A549 (cell line): ENCODE data around the gene ABCA1. TPM values are rescaled to one million over a fixed set of nuclear protein-coding genes. Genes with fewer than 3 reads are reported as not detected.

Source experiments
- ATAC-seq, 2 experiments: fragments of 200-7000 bp in 1 of 2; fragments of >200 bp in 1 of 2; cut with Nextera tagmentation in 1 of 2; cut with Tn5 transposase in 1 of 2; 3 replicates each; pipeline versions ENCODE4 v1.8.0 to v1.9.1; 2018 to 2020; ENCODE audit warnings: mild to moderate bottlenecking in 1 of 2, moderate library complexity in 1 of 2
- CTCF ChIA-PET: fragments of 300-600 bp; sonication (Branson Sonifier 250); formaldehyde crosslinking; extraction: SDS; loops from one replicate; lab custom pipeline; 2021; ENCODE audit warnings: antibody characterized with exemption, inconsistent platforms; lab: Yijun Ruan, JAX
- POLR2A ChIA-PET: fragments of 350-600 bp; formaldehyde crosslinking; extraction: SDS; loops from one replicate; lab custom pipeline; 2021; ENCODE audit warnings: antibody characterized with exemption, inconsistent platforms; lab: Yijun Ruan, JAX
- DNase-seq, 2 experiments: peaks; one replicate each; pipeline versions ENCODE4 v3.0.0 to v3.0.0-alpha.2; 2011 to 2016; ENCODE audit warnings: low read depth in 1 of 2, low spot score in 1 of 2
- FAIRE-seq: peaks from 2 replicates; lab custom pipeline; 2011; peaks lifted over from hg19 to GRCh38; lab: Jason Lieb, UNC
- H3K27ac ChIP-seq, 2 experiments: fragments of >200 bp; sonication (Bioruptor Twin); formaldehyde crosslinking; 3 replicates each; pipeline ENCODE4 v1.5.1; 2016 to 2017
- H3K4me1 ChIP-seq: fragments of >200 bp; sonication (Bioruptor Twin); formaldehyde crosslinking; 3 replicates; pipeline ENCODE4 v1.6.1; 2016
- H3K4me2 ChIP-seq: fragments of >200 bp; sonication (Bioruptor Twin); formaldehyde crosslinking; 3 replicates; pipeline ENCODE4 v1.6.1; 2016
- H3K4me3 ChIP-seq: fragments of >200 bp; sonication (Bioruptor Twin); formaldehyde crosslinking; 3 replicates; pipeline ENCODE4 v1.5.1; 2016
- H3K9me3 ChIP-seq: fragments of >200 bp; sonication (Bioruptor Twin); formaldehyde crosslinking; 3 replicates; pipeline ENCODE4 v1.6.1; 2016
- CBX2 ChIP-seq: fragments of 200-600 bp; sonication (generic); IDR thresholded peaks from 2 replicates; pipeline ENCODE4 v1.6.1; 2016; ENCODE audit warnings: low read depth, mild to moderate bottlenecking, borderline replicate concordance
- CBX8 ChIP-seq: fragments of 200-600 bp; sonication (generic); IDR thresholded peaks from 2 replicates; pipeline ENCODE4 v1.6.1; 2016
- CEBPB ChIP-seq, 2 experiments: fragments of >200 bp in 1 of 2; sonication (Bioruptor Twin) in 1 of 2; formaldehyde crosslinking in 1 of 2; IDR thresholded peaks; 2 replicates each; pipeline ENCODE4 v1.6.1; 2012 to 2016
- CHD2 ChIP-seq: fragments of 150-350 bp; IDR thresholded peaks from 2 replicates; pipeline ENCODE4 v1.6.1; 2014; ENCODE audit warnings: low read length; ENCODE audit not compliant: partially characterized antibody
- CHD4 ChIP-seq: fragments of 200-600 bp; sonication (generic); IDR thresholded peaks from 2 replicates; pipeline ENCODE4 v1.6.1; 2016; ENCODE audit warnings: antibody characterized with exemption, mild to moderate bottlenecking, borderline replicate concordance
- ELK1 ChIP-seq: fragments of 150-350 bp; IDR thresholded peaks from 2 replicates; pipeline ENCODE4 v1.6.1; 2014; ENCODE audit warnings: low read depth, mild to moderate bottlenecking, low read length
- FOSL2 ChIP-seq, 2 experiments: fragments of 450-650 bp in 1 of 2; fragments of >200 bp in 1 of 2; sonication (Bioruptor Twin) in 1 of 2; formaldehyde crosslinking; IDR thresholded peaks; 2 replicates each; pipeline versions ENCODE4 v1.5.0 to v1.6.1; 2016 to 2020; ENCODE audit warnings: mild to moderate bottlenecking in 1 of 2, moderate library complexity in 1 of 2
- GATA3 ChIP-seq: IDR thresholded peaks from 2 replicates; pipeline ENCODE4 v1.6.1; 2012; ENCODE audit warnings: borderline replicate concordance
- HDAC2 ChIP-seq: fragments of 200-600 bp; sonication (generic); IDR thresholded peaks from 2 replicates; pipeline ENCODE4 v1.6.1; 2016
- HMGXB4 ChIP-seq: fragments of 250-450 bp; sonication (Bioruptor Pico); IDR thresholded peaks from 2 replicates; pipeline ENCODE4 v1.5.0; 2021; ENCODE audit warnings: mild to moderate bottlenecking, moderate library complexity, borderline replicate concordance
- HOXB13 ChIP-seq: fragments of 250-450 bp; sonication (Bioruptor Pico); IDR thresholded peaks from 2 replicates; pipeline ENCODE4 v1.5.0; 2020; ENCODE audit warnings: low read depth, mild to moderate bottlenecking, moderate library complexity
- HOXB5 ChIP-seq: fragments of 250-450 bp; sonication (Bioruptor Pico); IDR thresholded peaks from 2 replicates; pipeline ENCODE4 v1.5.0; 2020; ENCODE audit warnings: mild to moderate bottlenecking, moderate library complexity
- JUNB ChIP-seq: fragments of >200 bp; sonication (Bioruptor Twin); formaldehyde crosslinking; IDR thresholded peaks from 2 replicates; pipeline ENCODE4 v1.6.1; 2016
- KDM5A ChIP-seq: fragments of 200-600 bp; sonication (generic); IDR thresholded peaks from 2 replicates; pipeline ENCODE4 v1.6.1; 2016; ENCODE audit warnings: antibody characterized with exemption, mild to moderate bottlenecking
- RARB ChIP-seq: fragments of 250-450 bp; sonication (Bioruptor Pico); IDR thresholded peaks from 2 replicates; pipeline ENCODE4 v1.8.0; 2021; ENCODE audit warnings: mild to moderate bottlenecking, moderate library complexity
- RCOR1 ChIP-seq: fragments of 150-350 bp; IDR thresholded peaks from 2 replicates; pipeline ENCODE4 v1.6.1; 2014; ENCODE audit warnings: antibody characterized with exemption, low read length, low read depth
- RFX5 ChIP-seq: fragments of 450-650 bp; IDR thresholded peaks from 2 replicates; pipeline ENCODE4 v1.7.1; 2014; ENCODE audit warnings: antibody characterized with exemption, mild to moderate bottlenecking, moderate library complexity
- SREBF2 ChIP-seq: fragments of 450-650 bp; IDR thresholded peaks from 2 replicates; pipeline ENCODE4 v1.6.1; 2014; ENCODE audit warnings: mild to moderate bottlenecking, moderate library complexity
- TP53 ChIP-seq: fragments of 250-450 bp; sonication (Bioruptor Pico); IDR thresholded peaks from 2 replicates; pipeline ENCODE4 v1.5.0; 2021; ENCODE audit warnings: mild to moderate bottlenecking, moderate library complexity
- ZNF302 ChIP-seq: fragments of 250-450 bp; sonication (Bioruptor Pico); IDR thresholded peaks from 2 replicates; pipeline ENCODE4 v1.9.0; 2021; ENCODE audit warnings: inconsistent platforms, mild to moderate bottlenecking, moderate library complexity
- WGBS: methylation state at CpG from one replicate; pipeline ENCODE4 v1.1.6; 2017; ENCODE audit errors: missing lambda C conversion rate; 5-methylcytosine and 5-hydroxymethylcytosine counted together
- polyA plus RNA-seq, 4 experiments: library from polyadenylated mRNA; depleted of rRNA in 3 of 4; stranded (reverse); fragments of >200 nt; fragmentation: RNase III in 1 of 4; extraction: RNeasy Plus Mini Kit Qiagen cat#74134 plus additional on column Dnase treatment in 1 of 4; gene quantifications; 2 replicates in 3 of 4; 3 replicates in 1 of 4; pipeline ENCODE4 v1.2.3, GENCODE V29; 2011 to 2017
- TF ChIP-seq, protein P1 (sequence below): IDR thresholded peaks from 2 replicates; pipeline ENCODE4 v1.6.1; 2012; ENCODE audit warnings: low read depth, borderline replicate concordance
- TF ChIP-seq, protein P2 (sequence below): fragments of >200 bp; sonication (Bioruptor Twin); formaldehyde crosslinking; IDR thresholded peaks from 3 replicates; pipeline ENCODE4 v1.5.1; 2016
- TF ChIP-seq, protein P3 (sequence below): IDR thresholded peaks from 2 replicates; pipeline ENCODE4 v1.6.1; 2012
- TF ChIP-seq, protein P4 (sequence below): fragments of 450-650 bp; IDR thresholded peaks from 2 replicates; pipeline ENCODE4 v1.6.1; 2014; ENCODE audit warnings: antibody characterized with exemption

ABCA1 gene
- polyA plus RNA-seq, 2 of the 4 experiments (the other 2 are of a cell fraction) = 3.6 to 12.0 TPM

- CTCF ChIA-PET = interaction anchor here (1.1 to 1.5 kb wide), 3 partner anchors 12 to 245 kb away, joined by 3 to 6 read pairs (median 5); no protein-coding TSS in a partner anchor
- H3K9me3 ChIP-seq = no peaks in the 10 kb centered on the region
- ATAC-seq (no peak), DNase-seq (no peak), FAIRE-seq (no peak)
- H3K4me2 ChIP-seq = no peak overlapping the region
- peaks cover 37% of the 10 kb centered on the region for H3K4me1 ChIP-seq
- H3K4me3 ChIP-seq = no peak overlapping the region
- no peak for TF ChIP-seq CBX8
- TF ChIP-seq FOSL2 (IDR thresholded peaks at IDR 0.05) = no peak
- no peak for TF ChIP-seq FOSL2 (CRISPR knock-in tag; IDR thresholded peaks at IDR 0.05)
- no peak for TF ChIP-seq SREBF2
- TF ChIP-seq KDM5A = no peak
- no peak for TF ChIP-seq TP53 (CRISPR knock-in tag)
- TF ChIP-seq, protein P1, sequence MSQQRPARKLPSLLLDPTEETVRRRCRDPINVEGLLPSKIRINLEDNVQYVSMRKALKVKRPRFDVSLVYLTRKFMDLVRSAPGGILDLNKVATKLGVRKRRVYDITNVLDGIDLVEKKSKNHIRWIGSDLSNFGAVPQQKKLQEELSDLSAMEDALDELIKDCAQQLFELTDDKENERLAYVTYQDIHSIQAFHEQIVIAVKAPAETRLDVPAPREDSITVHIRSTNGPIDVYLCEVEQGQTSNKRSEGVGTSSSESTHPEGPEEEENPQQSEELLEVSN = no peak
- TF ChIP-seq RFX5 = no peak
- TF ChIP-seq RARB (CRISPR knock-in tag) = no peak
- no peak for TF ChIP-seq CBX2
- TF ChIP-seq ELK1 = no peak
- TF ChIP-seq HOXB5 = no peak
- TF ChIP-seq, protein P2, sequence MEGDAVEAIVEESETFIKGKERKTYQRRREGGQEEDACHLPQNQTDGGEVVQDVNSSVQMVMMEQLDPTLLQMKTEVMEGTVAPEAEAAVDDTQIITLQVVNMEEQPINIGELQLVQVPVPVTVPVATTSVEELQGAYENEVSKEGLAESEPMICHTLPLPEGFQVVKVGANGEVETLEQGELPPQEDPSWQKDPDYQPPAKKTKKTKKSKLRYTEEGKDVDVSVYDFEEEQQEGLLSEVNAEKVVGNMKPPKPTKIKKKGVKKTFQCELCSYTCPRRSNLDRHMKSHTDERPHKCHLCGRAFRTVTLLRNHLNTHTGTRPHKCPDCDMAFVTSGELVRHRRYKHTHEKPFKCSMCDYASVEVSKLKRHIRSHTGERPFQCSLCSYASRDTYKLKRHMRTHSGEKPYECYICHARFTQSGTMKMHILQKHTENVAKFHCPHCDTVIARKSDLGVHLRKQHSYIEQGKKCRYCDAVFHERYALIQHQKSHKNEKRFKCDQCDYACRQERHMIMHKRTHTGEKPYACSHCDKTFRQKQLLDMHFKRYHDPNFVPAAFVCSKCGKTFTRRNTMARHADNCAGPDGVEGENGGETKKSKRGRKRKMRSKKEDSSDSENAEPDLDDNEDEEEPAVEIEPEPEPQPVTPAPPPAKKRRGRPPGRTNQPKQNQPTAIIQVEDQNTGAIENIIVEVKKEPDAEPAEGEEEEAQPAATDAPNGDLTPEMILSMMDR = no peak
- TF ChIP-seq, protein P3, sequence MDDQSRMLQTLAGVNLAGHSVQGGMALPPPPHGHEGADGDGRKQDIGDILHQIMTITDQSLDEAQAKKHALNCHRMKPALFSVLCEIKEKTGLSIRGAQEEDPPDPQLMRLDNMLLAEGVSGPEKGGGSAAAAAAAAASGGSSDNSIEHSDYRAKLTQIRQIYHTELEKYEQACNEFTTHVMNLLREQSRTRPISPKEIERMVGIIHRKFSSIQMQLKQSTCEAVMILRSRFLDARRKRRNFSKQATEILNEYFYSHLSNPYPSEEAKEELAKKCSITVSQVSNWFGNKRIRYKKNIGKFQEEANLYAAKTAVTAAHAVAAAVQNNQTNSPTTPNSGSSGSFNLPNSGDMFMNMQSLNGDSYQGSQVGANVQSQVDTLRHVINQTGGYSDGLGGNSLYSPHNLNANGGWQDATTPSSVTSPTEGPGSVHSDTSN = no peak
- 95% methylated on average over 3 of the region's 3 CpGs for WGBS
- POLR2A ChIA-PET = no interaction called here
- H3K27ac ChIP-seq = no peak overlapping the region
Measured at GRCh38 chr9:104914466-104914865, 13.5 kb downstream of the ABCA1 start.

DNA sequence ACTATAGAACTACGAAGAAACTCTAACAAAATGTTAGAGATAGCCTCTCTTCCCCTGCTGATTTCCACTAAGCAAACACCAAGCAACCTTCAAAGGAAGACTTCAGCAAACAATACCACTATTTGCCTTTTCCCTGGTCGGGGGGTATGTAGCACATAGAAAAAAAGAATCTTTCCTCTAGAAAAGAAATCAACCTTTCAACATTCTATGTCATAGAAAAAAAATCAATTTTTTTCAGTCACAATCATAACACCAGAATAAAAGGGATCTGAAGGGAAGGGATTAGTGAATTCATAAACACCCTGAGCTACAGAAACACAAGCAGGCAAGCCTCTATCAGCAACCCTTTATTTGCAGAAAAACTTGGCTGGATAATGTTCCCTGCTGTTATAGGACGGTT lies 15.3 kb downstream of the ABCA1 start:
- FAIRE-seq (no peak), ATAC-seq (peak in 1 of 2 experiments; percentile 30; a peak in 1 of 6 replicates), DNase-seq (no peak)
- Histone ChIP-seq H3K4me1 (peaks cover 39% of the 10 kb centered on the region), H3K4me2 (peak overlapping the region; percentile 51), H3K9me3 (no peaks in the 10 kb centered on the region), H3K27ac (peak overlapping the region in 1 of 2 experiments; percentile 17; a peak in 1 of 6 replicates), H3K4me3 (no peak overlapping the region)
- TF ChIP-seq, protein P3 = no peak
- TF ChIP-seq, protein P4, sequence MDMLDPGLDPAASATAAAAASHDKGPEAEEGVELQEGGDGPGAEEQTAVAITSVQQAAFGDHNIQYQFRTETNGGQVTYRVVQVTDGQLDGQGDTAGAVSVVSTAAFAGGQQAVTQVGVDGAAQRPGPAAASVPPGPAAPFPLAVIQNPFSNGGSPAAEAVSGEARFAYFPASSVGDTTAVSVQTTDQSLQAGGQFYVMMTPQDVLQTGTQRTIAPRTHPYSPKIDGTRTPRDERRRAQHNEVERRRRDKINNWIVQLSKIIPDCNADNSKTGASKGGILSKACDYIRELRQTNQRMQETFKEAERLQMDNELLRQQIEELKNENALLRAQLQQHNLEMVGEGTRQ = no peak
- TF ChIP-seq CEBPB (IDR thresholded peaks at IDR 0.05) (no peak), JUNB (no peak), SREBF2 (no peak), HOXB13 (CRISPR knock-in tag) (no peak), HDAC2 (no peak), CHD2 (no peak), RCOR1 (no peak), HMGXB4 (CRISPR knock-in tag) (no peak), CHD4 (no peak), FOSL2 (IDR thresholded peaks at IDR 0.05) (no peak), FOSL2 (CRISPR knock-in tag; IDR thresholded peaks at IDR 0.05) (no peak), GATA3 (no peak), ZNF302 (CRISPR knock-in tag) (no peak), KDM5A (no peak)
- WGBS = 13% methylated on average over 3 of the region's 3 CpGs
- ChIA-PET POLR2A (no interaction called here), CTCF (interaction anchor here (0.8 to 1.6 kb wide), 5 partner anchors 11 to 131 kb away, joined by 3 to 4 read pairs (median 3); no protein-coding TSS in a partner anchor)
